Transverse colon (tissue), 4 donors: ENCODE measurements around the gene DIP2B. TPM values are rescaled to one million over a fixed set of nuclear protein-coding genes. Genes with fewer than 3 reads are reported as not detected.

Experiments
- DNase-seq: peaks from one replicate; pipeline ENCODE4 v3.0.0-alpha.2; 2019
- H3K27ac ChIP-seq, 4 donors: fragments of 200-600 bp; sonication (generic); 2 replicates each; pipeline ENCODE4 v1.5.1; 2016 to 2018; ENCODE audit warnings: inconsistent platforms in 4 of 4
- H3K27me3 ChIP-seq: fragments of 200-600 bp; sonication (generic); 2 replicates; pipeline ENCODE4 v1.5.1; 2017; ENCODE audit warnings: inconsistent platforms
- H3K36me3 ChIP-seq, 4 donors: fragments of 200-600 bp; sonication (generic); 2 replicates each; pipeline ENCODE4 v1.5.1; 2017 to 2019; ENCODE audit warnings: inconsistent platforms in 4 of 4
- H3K4me1 ChIP-seq, 4 donors: fragments of 200-600 bp; sonication (generic); 2 replicates each; pipeline ENCODE4 v1.5.1; 2017 to 2020; ENCODE audit warnings: inconsistent platforms in 4 of 4
- H3K4me3 ChIP-seq, 4 donors: fragments of 200-600 bp; sonication (generic); 1 replicate in 1 of 4; 2 replicates in 3 of 4; pipeline versions ENCODE4 v1.5.1 to v1.6.1; 2017 to 2019; ENCODE audit warnings: inconsistent platforms in 4 of 4
- H3K9me3 ChIP-seq, 2 donors: fragments of 200-600 bp; sonication (generic); 2 replicates each; pipeline ENCODE4 v1.5.1; 2017 to 2019; ENCODE audit warnings: inconsistent platforms in 2 of 2
- CTCF ChIP-seq, 5 experiments: fragments of 200-600 bp in 3 of 5; fragments of 450-650 bp in 2 of 5; sonication (generic) in 3 of 5; IDR thresholded peaks; 1 replicate in 2 of 5; 2 replicates in 3 of 5; pipeline ENCODE4 v1.5.1; 2016 to 2017; ENCODE audit warnings: antibody characterized with exemption in 5 of 5, inconsistent platforms in 3 of 5, mild to moderate bottlenecking in 2 of 5, moderate library complexity in 1 of 5
- EP300 ChIP-seq: sonication (generic); formaldehyde crosslinking; IDR thresholded peaks from one replicate; pipeline ENCODE4 v1.6.1; 2017; ENCODE audit warnings: antibody characterized with exemption, low read depth
- POLR2A ChIP-seq: fragments of 450-650 bp; IDR thresholded peaks from one replicate; pipeline ENCODE4 v1.6.1; 2016; ENCODE audit warnings: antibody characterized with exemption, mild to moderate bottlenecking, moderate library complexity
- POLR2AphosphoS5 ChIP-seq, 3 donors: sonication (generic); formaldehyde crosslinking; IDR thresholded peaks; one replicate each; pipeline ENCODE4 v1.6.1; 2016; ENCODE audit warnings: antibody characterized with exemption in 3 of 3
- WGBS, 2 donors: methylation state at CpG; one replicate each; pipeline ENCODE4 v1.1.5; 2018; ENCODE audit warnings: low coverage in 1 of 2; 5-methylcytosine and 5-hydroxymethylcytosine counted together
- in situ Hi-C, 4 donors: fragments of 200-750 bp; cut with MboI; loops; one replicate each; pipeline versions ENCODE4 v1.15.0 to v1.15.1; 2017; ENCODE audit warnings: low sequenced_read_pairs in 3 of 4, low pct_ligation_motif_present in 1 of 4, low pct_unique_long_range_greater_than_20kb in 1 of 4
- intact Hi-C: fragments of 100-400 bp; cut with DNase I; formaldehyde crosslinking; loops from one replicate; pipeline ENCODE4 v1.15.1; 2023; ENCODE audit warnings: low total_unique reads
- total RNA-seq, 4 donors: library from RNA; depleted of rRNA; stranded (reverse); fragments of >200 nt; gene quantifications; one replicate each; pipeline ENCODE4 v1.1.0, GENCODE V29; 2016

Gene DIP2B
- total RNA-seq, 4 donors from 2014 or later, result 40.0 to 129 (median 57.9) TPM

GRCh38 chr12:50597200-50598195 lies 92.7 kb downstream of the DIP2B start:
- H3K4me1 ChIP-seq, result peaks cover 0 to 8% (median 3%) of the 10 kb centered on the region in 4 donors
- H3K36me3 ChIP-seq, result no peaks in the 10 kb centered on the region
- intact Hi-C loops, result no loop called here
- WGBS, 2 donors, result 55 to 65% methylated on average over 8 to 9 of the region's 9 CpGs
- H3K4me3 ChIP-seq, result no peak overlapping the region
- DNase-seq, result no peak
- TF ChIP-seq CTCF (IDR thresholded peaks at IDR 0.05) (no peak), POLR2A (no peak), EP300 (no peak), POLR2AphosphoS5 (IDR thresholded peaks at IDR 0.05) (no peak)
- no peak overlapping the region for H3K27ac ChIP-seq
- in situ Hi-C loops, result no loop called here
- H3K9me3 ChIP-seq, result no peaks in the 10 kb centered on the region
- H3K27me3 ChIP-seq, result no peaks in the 10 kb centered on the region

- Histone ChIP-seq H3K36me3 (no peaks in the 10 kb centered on the region), H3K27ac (no peak overlapping the region), H3K4me3 (no peak overlapping the region), H3K4me1 (peaks cover 0 to 10% (median 3%) of the 10 kb centered on the region in 4 donors), H3K9me3 (no peaks in the 10 kb centered on the region), H3K27me3 (no peaks in the 10 kb centered on the region)
- no peak for TF ChIP-seq CTCF (IDR thresholded peaks at IDR 0.05)
- TF ChIP-seq POLR2AphosphoS5 (IDR thresholded peaks at IDR 0.05), result no peak
- no peak for TF ChIP-seq EP300
- TF ChIP-seq POLR2A, result no peak
- intact Hi-C loops (no loop called here), in situ Hi-C loops (no loop called here)
- 80 to 85% methylated on average over 2 of the region's 2 CpGs for WGBS, 2 donors
- DNase-seq, result no peak
Observed at GRCh38 chr12:50598321-50598862, 93.6 kb downstream of the DIP2B start.

GRCh38 chr12:50599366-50600095 lies 94.7 kb downstream of the DIP2B start:
- Histone ChIP-seq H3K4me3 (no peak overlapping the region), H3K4me1 (peaks cover 0 to 21% (median 6%) of the 10 kb centered on the region in 4 donors), H3K9me3 (no peaks in the 10 kb centered on the region), H3K27me3 (no peaks in the 10 kb centered on the region), H3K27ac (no peak overlapping the region), H3K36me3 (no peaks in the 10 kb centered on the region)
- 71 to 89% methylated on average over 3 to 7 of the region's 7 CpGs for WGBS, 2 donors
- intact Hi-C loops, result no loop called here
- in situ Hi-C loops, result no loop called here
- no peak for DNase-seq
- TF ChIP-seq POLR2AphosphoS5 (IDR thresholded peaks at IDR 0.05) (no peak), EP300 (no peak), CTCF (IDR thresholded peaks at IDR 0.05) (no peak), POLR2A (no peak)

GRCh38 chr12:50600364-50600763 lies 95.6 kb downstream of the DIP2B start:
- Histone ChIP-seq H3K4me3 (no peak overlapping the region), H3K27me3 (no peaks in the 10 kb centered on the region), H3K27ac (no peak overlapping the region), H3K9me3 (no peaks in the 10 kb centered on the region), H3K4me1 (peaks cover 0 to 22% (median 6%) of the 10 kb centered on the region in 4 donors), H3K36me3 (no peaks in the 10 kb centered on the region)
- WGBS, 2 donors, result 90 to 100% methylated on average over 1 of the region's 1 CpG
- intact Hi-C loops (no loop called here), in situ Hi-C loops (no loop called here)
- TF ChIP-seq EP300 (no peak), POLR2AphosphoS5 (IDR thresholded peaks at IDR 0.05) (no peak), POLR2A (no peak), CTCF (IDR thresholded peaks at IDR 0.05) (no peak)
- no peak for DNase-seq
